Mesenchymal stem cell (in vitro differentiated cells and primary cell): ENCODE results near the gene UNC13D.

Experiments
- DNase-seq: peaks from one replicate; pipeline ENCODE4 v3.0.0-alpha.2; 2013
- H2AFZ ChIP-seq: one replicate; pipeline ENCODE4 v1.6.1; 2013; ENCODE audit warnings: low read depth, mild to moderate bottlenecking, control low read depth, inconsistent platforms, low read length, moderate library complexity
- H2AK5ac ChIP-seq: 2 replicates; pipeline ENCODE4 v1.6.1; 2013; ENCODE audit warnings: low read length, moderate library complexity, mild to moderate bottlenecking, inconsistent platforms; ENCODE audit not compliant: severe bottlenecking
- H2BK120ac ChIP-seq: one replicate; pipeline ENCODE4 v1.6.1; 2013; ENCODE audit warnings: low read depth, mild to moderate bottlenecking, inconsistent platforms, low read length, moderate library complexity
- H2BK12ac ChIP-seq, 2 experiments: one replicate each; pipeline ENCODE4 v1.6.1; 2013; ENCODE audit warnings: inconsistent platforms in 2 of 2, low read length in 2 of 2, mild to moderate bottlenecking in 2 of 2, moderate library complexity in 2 of 2, control low read depth in 1 of 2
- H2BK15ac ChIP-seq: one replicate; pipeline ENCODE4 v1.6.1; 2013; ENCODE audit warnings: mild to moderate bottlenecking, low read depth, inconsistent platforms; ENCODE audit not compliant: poor library complexity, severe bottlenecking
- H2BK5ac ChIP-seq: 2 replicates; pipeline ENCODE4 v1.6.1; 2013; ENCODE audit warnings: low read depth, mild to moderate bottlenecking, low read length, control low read depth, inconsistent platforms; ENCODE audit not compliant: poor library complexity, severe bottlenecking
- H3K14ac ChIP-seq, 2 experiments: one replicate each; pipeline ENCODE4 v1.6.1; 2013; ENCODE audit warnings: inconsistent platforms in 2 of 2, low read length in 2 of 2, control low read depth in 1 of 2, mild to moderate bottlenecking in 1 of 2, moderate library complexity in 1 of 2
- H3K18ac ChIP-seq, 2 experiments: one replicate each; pipeline ENCODE4 v1.6.1; 2013; ENCODE audit warnings: inconsistent platforms in 2 of 2, low read length in 2 of 2, control low read depth in 1 of 2, low read depth in 1 of 2, mild to moderate bottlenecking in 1 of 2
- H3K23ac ChIP-seq, 2 experiments: one replicate each; pipeline ENCODE4 v1.6.1; 2013; ENCODE audit warnings: inconsistent platforms in 2 of 2, low read length in 2 of 2, mild to moderate bottlenecking in 2 of 2, moderate library complexity in 2 of 2, control low read depth in 1 of 2
- H3K27ac ChIP-seq: 2 replicates; pipeline ENCODE4 v1.5.1; 2013; ENCODE audit warnings: mild to moderate bottlenecking, moderate library complexity, low read length, control low read depth, inconsistent platforms; ENCODE audit not compliant: poor library complexity, severe bottlenecking
- H3K27me3 ChIP-seq, 2 experiments: 2 replicates each; pipeline versions ENCODE4 v1.6.1 to v1.7.0; 2013; ENCODE audit warnings: low read length in 2 of 2, mild to moderate bottlenecking in 2 of 2, moderate library complexity in 2 of 2, control low read depth in 1 of 2, inconsistent platforms in 1 of 2; ENCODE audit not compliant: control insufficient read depth in 1 of 2, insufficient read depth in 1 of 2
- H3K36me3 ChIP-seq, 2 experiments: 2 replicates each; pipeline versions ENCODE4 v1.6.1 to v1.7.0; 2013; ENCODE audit warnings: low read length in 2 of 2, control low read depth in 1 of 2, inconsistent platforms in 1 of 2, low read depth in 1 of 2, mild to moderate bottlenecking in 1 of 2; ENCODE audit not compliant: insufficient read depth in 2 of 2, control insufficient read depth in 1 of 2
- H3K4ac ChIP-seq, 2 experiments: one replicate each; pipeline ENCODE4 v1.6.1; 2013; ENCODE audit warnings: inconsistent platforms in 2 of 2, low read length in 2 of 2, mild to moderate bottlenecking in 2 of 2, moderate library complexity in 2 of 2, control low read depth in 1 of 2, low read depth in 1 of 2
- H3K4me1 ChIP-seq: 2 replicates; pipeline ENCODE4 v1.6.1; 2013; ENCODE audit warnings: low read depth, low read length, control low read depth; ENCODE audit not compliant: control insufficient read depth, insufficient read depth
- H3K4me2 ChIP-seq: 2 replicates; pipeline ENCODE4 v1.6.1; 2013; ENCODE audit warnings: low read length, mild to moderate bottlenecking, inconsistent platforms; ENCODE audit not compliant: poor library complexity, severe bottlenecking
- H3K4me3 ChIP-seq, 2 experiments: 2 replicates each; pipeline versions ENCODE4 v1.5.1 to v1.7.0; 2013; ENCODE audit warnings: low read length in 2 of 2, mild to moderate bottlenecking in 2 of 2, control low read depth in 1 of 2, low read depth in 1 of 2; ENCODE audit not compliant: insufficient read depth in 1 of 2
- H3K79me1 ChIP-seq: replicated peaks from 2 replicates; pipeline ENCODE4 v1.6.1; 2013; ENCODE audit warnings: mild to moderate bottlenecking, control low read depth, low read length, inconsistent platforms; ENCODE audit not compliant: poor library complexity, severe bottlenecking
- H3K9ac ChIP-seq: 2 replicates; pipeline ENCODE4 v1.7.0; 2013; ENCODE audit warnings: mild to moderate bottlenecking, low read length, moderate library complexity
- H3K9me3 ChIP-seq: 2 replicates; pipeline ENCODE4 v1.7.0; 2013; ENCODE audit warnings: mild to moderate bottlenecking, low read length; ENCODE audit not compliant: control insufficient read depth
- H4K8ac ChIP-seq: one replicate; pipeline ENCODE4 v1.6.1; 2013; ENCODE audit warnings: inconsistent platforms, mild to moderate bottlenecking, low read length, moderate library complexity
- H4K91ac ChIP-seq: one replicate; pipeline ENCODE4 v1.6.1; 2013; ENCODE audit warnings: mild to moderate bottlenecking, low read length, inconsistent platforms
- whole genome bisulfite sequencing: methylation state at CpG from one replicate; pipeline ENCODE4 v1.1.7; 2013; ENCODE audit warnings: mixed read lengths; 5-methylcytosine and 5-hydroxymethylcytosine counted together

The UNC13D gene

DNA sequence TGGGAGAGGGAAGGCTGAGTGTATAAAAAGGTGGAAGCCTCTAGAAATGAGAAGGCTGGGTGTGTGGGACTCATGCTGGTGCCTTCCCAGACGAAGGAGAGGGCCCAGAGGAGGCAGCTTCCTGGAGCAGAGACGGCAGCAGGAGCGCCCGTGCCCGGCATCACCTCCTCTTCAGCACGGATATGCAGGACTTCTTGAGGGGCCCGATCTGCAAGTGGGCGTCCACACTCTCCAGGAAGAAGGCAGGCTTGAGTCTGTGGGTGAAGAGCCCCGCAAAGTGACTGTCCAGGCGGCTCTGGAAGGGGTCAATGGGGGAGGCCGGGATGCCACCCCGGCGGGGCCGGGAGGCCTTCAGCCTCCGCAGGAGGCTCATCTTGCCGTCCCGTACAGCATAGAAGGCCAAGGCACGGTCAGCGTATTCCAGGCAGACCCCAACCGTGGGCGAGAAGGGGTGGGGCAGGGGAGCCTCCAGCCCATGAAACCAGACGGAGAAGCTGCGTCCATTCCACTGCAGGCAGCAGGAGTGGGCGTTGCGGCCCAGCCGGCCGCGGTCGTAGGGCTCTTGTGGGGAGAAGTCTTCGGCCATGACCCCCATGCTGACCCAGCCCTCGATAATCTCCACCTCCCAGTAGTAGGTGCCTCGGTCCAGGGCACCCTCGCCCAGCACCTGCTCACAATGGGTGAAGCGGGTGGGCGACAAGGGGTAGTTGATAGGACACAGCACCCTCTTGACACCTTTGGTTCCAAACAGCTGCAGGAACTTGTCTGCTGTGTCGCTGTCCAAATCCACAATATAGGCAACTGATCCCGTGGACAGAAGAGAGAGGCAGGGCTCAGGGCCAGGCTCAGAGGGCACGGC lies 30.3 kb upstream of the UNC13D start:
- Histone ChIP-seq H3K27ac (no peak overlapping the region), H2AK5ac (peak overlapping the region; percentile 74), H3K9me3 (no peaks in the 10 kb centered on the region), H3K9ac (peak overlapping the region; percentile 41), H3K14ac (no peak overlapping the region), H2BK15ac (no peak overlapping the region), H3K4me1 (peaks cover 54% of the 10 kb centered on the region), H4K8ac (no peak overlapping the region), H3K79me1 (peaks cover 10% of the 10 kb centered on the region), H3K23ac (no peak overlapping the region), H3K4me2 (no peak overlapping the region), H4K91ac (peak overlapping the region; percentile 11), H2AFZ (no peak overlapping the region), H3K27me3 (no peaks in the 10 kb centered on the region), H3K18ac (no peak overlapping the region), H2BK120ac (no peak overlapping the region), H2BK5ac (no peak overlapping the region), H3K4ac (no peak overlapping the region), H2BK12ac (peak overlapping the region; percentile 54 to 67), H3K36me3 (peaks cover 23 to 25% of the 10 kb centered on the region in 2 experiments), H3K4me3 (no peak overlapping the region)
- 97% methylated on average over 37 of the region's 38 CpGs for WGBS
- no peak for DNase-seq

- Histone ChIP-seq H3K4me1 (peaks cover 54% of the 10 kb centered on the region), H3K4me3 (no peak overlapping the region), H3K79me1 (peaks cover 10% of the 10 kb centered on the region), H2AK5ac (peak overlapping the region; percentile 57), H3K4me2 (no peak overlapping the region), H3K27me3 (no peaks in the 10 kb centered on the region), H3K14ac (no peak overlapping the region), H3K9ac (peak overlapping the region; percentile 41), H2BK120ac (peak overlapping the region; percentile 45), H3K23ac (no peak overlapping the region), H3K18ac (peak overlapping the region in 1 of 2 experiments; percentile 26), H3K36me3 (peaks cover 23 to 25% of the 10 kb centered on the region in 2 experiments), H2AFZ (no peak overlapping the region), H3K27ac (no peak overlapping the region), H4K8ac (no peak overlapping the region), H3K9me3 (no peaks in the 10 kb centered on the region), H2BK12ac (peak overlapping the region in 1 of 2 experiments; percentile 42), H3K4ac (no peak overlapping the region), H2BK5ac (no peak overlapping the region), H4K91ac (no peak overlapping the region), H2BK15ac (no peak overlapping the region)
- WGBS: 88% methylated on average over 10 of the region's 11 CpGs
- no peak for DNase-seq
These were observed 29.6 kb upstream of the UNC13D start for GRCh38 chr17:75873587-75874322.

- WGBS: 45% methylated on average over 13 of the region's 13 CpGs
These were observed 28.5 kb upstream of the UNC13D start for GRCh38 chr17:75872434-75873351.

More at GRCh38 chr17:75872434-75873351, 28.5 kb upstream of the UNC13D start:
- peak overlapping the region; percentile 96 to 99 for H2BK12ac ChIP-seq
- H2BK5ac ChIP-seq: peak overlapping the region; percentile 77
- H3K4me1 ChIP-seq: peaks cover 43% of the 10 kb centered on the region
- no peaks in the 10 kb centered on the region for H3K9me3 ChIP-seq
- peaks cover 10% of the 10 kb centered on the region for H3K79me1 ChIP-seq
- H2BK120ac ChIP-seq: peak overlapping the region; percentile 83
- peak overlapping the region; percentile 62 to 92 for H3K4ac ChIP-seq
- H3K27me3 ChIP-seq: no peaks in the 10 kb centered on the region
- H3K23ac ChIP-seq: peak overlapping the region in 1 of 2 experiments; percentile 10
- H3K14ac ChIP-seq: peak overlapping the region in 1 of 2 experiments; percentile 50
- peak overlapping the region; percentile 84 for H3K9ac ChIP-seq
- peak overlapping the region; percentile 98 for H4K91ac ChIP-seq
- peaks cover 23 to 25% of the 10 kb centered on the region in 2 experiments for H3K36me3 ChIP-seq
- H3K4me3 ChIP-seq: no peak overlapping the region
- H4K8ac ChIP-seq: peak overlapping the region; percentile 91
- no peak overlapping the region for H3K4me2 ChIP-seq
- H3K27ac ChIP-seq: peak overlapping the region; percentile 75
- DNase-seq: peak; percentile 96
- H2AFZ ChIP-seq: no peak overlapping the region
- H2AK5ac ChIP-seq: peak overlapping the region; percentile 74
- peak overlapping the region; percentile 91 for H2BK15ac ChIP-seq
- H3K18ac ChIP-seq: peak overlapping the region; percentile 91 to 94
